Stimulated activated naive CD4-positive, alpha-beta T cell (primary cell): Measurements from ENCODE around the gene ARG2.

Experiments used
- DNase-seq, 6 experiments: peaks; one replicate each; lab custom pipeline; 2025; lab: John Stamatoyannopoulos, UW

The ARG2 gene

GRCh38 chr14:67638642-67639041, 18.9 kb downstream of the ARG2 start:
- DNase-seq, result no peak

DNA sequence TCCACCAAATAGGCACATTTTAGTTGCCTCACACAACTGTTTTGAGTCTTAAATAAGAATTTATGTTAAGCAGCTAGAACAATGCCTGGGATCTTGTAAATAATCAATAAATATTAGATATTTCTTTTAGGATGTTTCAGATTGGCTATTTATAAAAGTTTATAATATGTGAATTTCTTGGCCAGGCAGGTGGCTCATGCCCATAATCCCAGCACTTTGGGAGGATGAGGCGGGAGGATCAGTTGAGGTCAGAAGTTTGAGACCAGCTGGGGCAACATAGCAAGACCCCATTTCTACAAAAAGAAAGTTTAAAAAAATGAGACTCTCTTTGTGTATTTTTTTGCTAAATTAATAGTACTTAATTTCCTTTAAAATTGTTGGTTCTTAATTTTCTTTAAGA, 21.8 kb downstream of the ARG2 start:
- no peak for DNase-seq

GRCh38 chr14:67641902-67642749, 22.4 kb downstream of the ARG2 start:
- DNase-seq, result no peak

GRCh38 chr14:67643713-67644112, 24.0 kb downstream of the ARG2 start:
- no peak for DNase-seq

GRCh38 chr14:67644428-67644827, 24.7 kb downstream of the ARG2 start:
- DNase-seq, result no peak

DNA sequence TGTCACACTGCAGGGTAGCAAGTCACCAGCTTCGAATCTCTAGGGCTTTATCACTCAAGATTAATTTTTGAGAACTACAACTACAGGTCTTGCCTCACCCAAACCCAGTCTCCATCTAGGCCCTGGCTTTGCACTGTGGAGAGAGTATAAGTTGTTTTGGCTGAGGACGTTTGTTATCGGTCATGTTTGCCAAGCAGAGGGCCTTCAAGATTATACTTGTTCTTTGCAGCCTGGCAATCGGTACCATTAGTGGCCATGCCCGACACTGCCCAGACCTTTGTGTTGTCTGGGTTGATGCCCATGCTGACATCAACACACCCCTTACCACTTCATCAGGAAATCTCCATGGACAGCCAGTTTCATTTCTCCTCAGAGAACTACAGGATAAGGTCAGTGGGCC, 25.7 kb downstream of the ARG2 start:
- no peak for DNase-seq

DNA sequence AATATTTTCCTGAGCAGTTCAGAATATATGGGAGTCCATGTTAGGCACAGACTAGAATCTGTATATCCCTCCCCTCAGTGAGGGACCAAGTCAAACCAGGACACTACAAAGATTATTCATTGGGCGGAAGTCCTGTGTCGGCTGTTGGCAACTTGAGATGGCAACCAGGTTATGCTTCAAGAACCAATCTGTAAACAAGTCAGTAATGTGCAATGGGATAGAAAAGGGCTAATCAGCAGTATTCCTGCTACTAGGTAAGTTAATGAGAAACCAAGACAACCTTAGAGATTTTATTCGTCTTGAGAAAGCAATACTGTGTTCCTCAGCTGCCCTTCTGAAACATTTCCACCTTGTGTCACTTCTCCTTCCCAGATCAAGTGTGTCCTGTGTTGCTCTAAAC, 26.4 kb downstream of the ARG2 start:
- no peak for DNase-seq

DNA sequence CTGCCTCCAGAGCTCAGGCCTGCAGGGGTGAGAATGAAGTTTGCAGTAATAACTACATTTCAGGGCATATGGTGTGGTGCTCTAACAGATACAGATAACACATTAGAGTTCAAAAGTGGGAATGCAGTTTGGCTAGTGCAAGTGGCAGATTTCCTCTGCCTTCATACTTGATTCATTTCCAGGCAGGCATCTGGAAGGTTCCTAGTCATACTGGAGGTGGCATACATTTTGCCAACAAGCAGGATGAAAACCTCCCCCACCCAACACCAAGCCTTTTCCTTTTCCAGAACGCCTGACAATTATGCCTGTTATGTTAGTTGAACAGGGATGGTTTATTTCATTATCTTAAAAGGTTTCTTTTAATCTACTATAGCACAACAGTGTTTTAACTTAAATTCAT, 30.4 kb downstream of the ARG2 start:
- DNase-seq, result no peak

DNA sequence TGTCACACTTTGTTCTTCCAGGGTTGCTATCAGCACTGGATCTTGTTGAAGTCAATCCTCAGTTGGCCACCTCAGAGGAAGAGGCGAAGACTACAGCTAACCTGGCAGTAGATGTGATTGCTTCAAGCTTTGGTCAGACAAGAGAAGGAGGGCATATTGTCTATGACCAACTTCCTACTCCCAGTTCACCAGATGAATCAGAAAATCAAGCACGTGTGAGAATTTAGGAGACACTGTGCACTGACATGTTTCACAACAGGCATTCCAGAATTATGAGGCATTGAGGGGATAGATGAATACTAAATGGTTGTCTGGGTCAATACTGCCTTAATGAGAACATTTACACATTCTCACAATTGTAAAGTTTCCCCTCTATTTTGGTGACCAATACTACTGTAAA, 31.0 kb downstream of the ARG2 start:
- DNase-seq, result no peak

- DNase-seq, result no peak
Measured at GRCh38 chr14:67652189-67652588, 32.5 kb downstream of the ARG2 start.

DNA sequence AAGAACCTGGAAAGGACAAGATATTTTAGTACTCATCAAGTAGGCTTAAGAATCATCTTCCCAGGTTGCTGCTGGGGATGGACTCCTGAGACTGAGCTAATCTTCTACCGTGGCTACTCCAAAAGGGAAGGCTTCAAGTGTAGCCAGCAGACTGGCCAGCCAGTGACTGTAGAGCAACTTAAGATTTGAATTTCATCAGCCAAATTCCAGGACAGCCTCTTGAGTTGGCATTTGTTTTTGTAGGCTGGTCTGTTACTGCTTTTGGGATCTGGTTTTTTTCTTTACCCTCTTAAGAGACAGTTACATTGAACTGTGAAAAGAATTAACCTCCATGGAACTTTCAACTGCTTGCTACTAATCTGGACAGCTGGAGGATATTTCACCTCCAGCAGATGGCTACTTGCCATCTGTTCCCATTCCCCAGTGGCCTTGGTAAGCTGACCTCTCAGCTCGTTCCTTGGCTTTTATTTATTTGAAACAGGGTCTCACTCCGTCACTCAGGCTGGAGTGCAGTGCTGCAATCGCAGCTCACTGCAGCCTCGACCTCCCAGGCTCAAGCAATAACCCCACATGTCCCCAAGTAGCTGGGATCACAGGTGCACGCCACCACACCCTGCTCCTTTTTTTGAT, 34.0 kb downstream of the ARG2 start:
- no peak for DNase-seq

DNA sequence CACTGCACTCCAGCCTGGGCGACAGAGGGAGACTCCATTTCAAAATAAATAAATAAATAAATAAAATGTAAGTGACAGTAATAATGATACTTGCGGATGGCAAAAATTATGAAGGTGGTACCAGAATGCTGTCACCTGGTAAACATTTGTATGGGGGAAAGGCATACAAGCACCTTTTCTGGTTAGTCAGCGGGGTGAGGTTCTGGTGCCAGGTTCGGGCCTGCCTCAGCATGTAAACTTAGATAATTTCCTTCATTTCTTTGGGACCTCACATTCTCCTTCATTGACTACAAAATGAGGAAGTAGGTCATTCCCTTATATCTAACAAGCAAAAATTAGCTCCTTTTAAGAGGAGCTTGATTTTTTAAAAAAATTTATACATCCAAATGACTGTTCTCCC, 43.9 kb downstream of the ARG2 start:
- DNase-seq, result no peak

GRCh38 chr14:67665868-67666267, 46.1 kb downstream of the ARG2 start:
- no peak for DNase-seq

GRCh38 chr14:67666750-67667449, 47.2 kb downstream of the ARG2 start:
- DNase-seq, result peak in 5 of 6 experiments; percentile 11 to 63 (median 15)

GRCh38 chr14:67668559-67668958, 48.8 kb downstream of the ARG2 start:
- no peak for DNase-seq

DNA sequence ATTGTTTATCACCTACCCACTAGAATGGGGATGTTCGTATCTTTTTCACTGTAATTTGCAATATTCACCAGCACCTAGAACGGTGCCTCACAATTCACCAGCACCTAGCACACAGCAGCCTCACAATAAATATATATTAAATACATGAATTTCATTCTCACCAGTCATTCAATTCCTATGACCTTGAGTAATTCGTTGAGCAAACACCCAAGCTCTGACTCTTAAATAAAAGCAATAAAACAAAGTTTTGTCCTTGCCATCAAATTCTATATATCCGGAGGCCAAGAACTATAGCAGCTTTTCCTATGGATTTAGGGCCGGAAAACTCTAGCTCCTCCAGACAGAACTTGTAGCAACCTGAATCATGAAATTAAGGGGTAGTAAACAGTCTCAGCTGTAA, 53.7 kb downstream of the ARG2 start:
- no peak for DNase-seq

DNA sequence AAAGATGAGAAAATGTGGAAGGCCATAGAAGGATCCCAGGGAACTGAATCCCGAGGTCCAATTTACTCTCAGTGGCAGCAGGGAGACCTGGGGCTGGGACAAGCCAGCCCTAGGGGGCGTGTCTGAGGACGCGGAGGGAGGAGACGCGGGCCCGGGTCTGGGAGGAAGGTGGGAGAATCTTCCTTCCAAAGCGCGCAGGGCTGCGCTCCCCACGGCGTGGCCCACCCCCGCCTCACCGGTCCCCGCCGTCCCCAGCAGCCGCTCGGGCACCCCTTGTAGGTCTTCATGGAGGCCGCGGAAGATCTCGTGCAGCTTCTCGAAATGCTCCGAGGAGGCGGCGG, 54.4 kb downstream of the ARG2 start:
- DNase-seq, result peak in 4 of 6 experiments; percentile 33 to 65 (median 60)

GRCh38 chr14:67674480-67675218, 54.9 kb downstream of the ARG2 start, which contains the start of gene VTI1B:
VTI1B (minus strand) TSS chr14:67674632; CDS start chr14:67674489, 143 bp downstream.
- DNase-seq, result peak; percentile 64 to 91 (median 80)

GRCh38 chr14:67675219-67675582, 55.5 kb downstream of the ARG2 start:
- no peak for DNase-seq

DNA sequence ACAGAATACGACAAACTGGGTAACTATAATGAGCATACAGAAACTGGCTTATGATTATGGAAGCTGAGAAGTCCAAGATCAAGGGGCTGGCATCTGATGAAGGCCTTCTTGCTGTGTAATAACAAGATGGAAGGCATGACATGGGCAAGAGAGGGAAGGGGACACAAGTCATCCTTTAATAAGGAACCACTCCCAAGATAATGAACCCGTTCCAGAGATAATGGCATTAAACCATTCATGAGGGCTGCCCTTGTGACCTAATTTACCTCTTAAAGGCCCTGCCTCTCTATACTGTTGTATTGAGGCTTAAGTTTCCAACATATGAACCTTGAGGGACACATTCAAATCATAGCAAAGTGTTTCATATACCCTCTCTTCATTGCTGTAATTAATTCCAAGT, 59.3 kb downstream of the ARG2 start:
- no peak for DNase-seq

DNA sequence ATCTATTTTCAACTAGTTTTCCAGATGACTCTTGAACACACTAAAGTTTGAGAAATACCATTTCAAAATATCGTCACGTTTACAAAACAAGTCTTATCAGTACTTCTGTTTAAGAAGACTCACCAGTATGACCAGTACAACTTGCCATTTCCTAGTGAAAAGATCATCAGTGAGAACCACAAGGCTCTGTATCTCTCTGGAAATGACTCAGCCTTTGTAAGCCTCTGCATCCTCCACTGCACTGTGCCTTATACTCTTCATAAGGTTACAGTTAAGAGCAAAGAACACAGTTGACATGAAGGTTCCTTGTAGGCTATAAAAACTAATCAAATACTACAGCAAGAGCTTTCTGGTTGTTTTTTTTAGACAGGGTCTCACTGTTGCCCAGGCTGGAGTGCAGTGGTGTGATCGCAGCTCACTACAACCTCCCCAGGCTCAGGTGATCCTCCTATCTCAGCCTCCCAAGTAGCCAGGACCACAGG, 60.4 kb downstream of the ARG2 start:
- no peak for DNase-seq

DNA sequence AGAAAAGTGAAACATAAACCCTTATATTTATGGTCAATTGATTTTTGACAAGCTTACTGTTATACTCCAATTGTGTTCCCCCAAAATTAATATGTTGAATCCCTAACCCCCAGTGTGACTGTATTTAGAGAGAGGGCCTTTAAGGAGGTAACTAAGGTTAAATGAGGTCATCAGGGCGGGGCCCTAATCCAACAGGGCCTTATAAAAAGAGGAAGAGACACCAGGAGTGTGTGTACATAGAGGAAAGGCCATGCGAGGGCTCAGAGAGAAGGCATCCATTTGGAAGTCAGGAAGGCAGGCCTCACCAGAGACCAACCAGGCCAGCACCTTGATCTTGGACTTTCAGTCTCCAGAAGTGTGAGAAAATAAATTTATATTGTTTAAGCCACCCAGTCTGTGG, 61.2 kb downstream of the ARG2 start:
- no peak for DNase-seq
